Measurements from ENCODE around the gene TEX13A.
"Not testable (repeated sequence)": the region's sequence is repeated elsewhere in the genome, so short reads cannot be mapped to it uniquely, and the experiment has no call there.

The TEX13A gene, protein sequence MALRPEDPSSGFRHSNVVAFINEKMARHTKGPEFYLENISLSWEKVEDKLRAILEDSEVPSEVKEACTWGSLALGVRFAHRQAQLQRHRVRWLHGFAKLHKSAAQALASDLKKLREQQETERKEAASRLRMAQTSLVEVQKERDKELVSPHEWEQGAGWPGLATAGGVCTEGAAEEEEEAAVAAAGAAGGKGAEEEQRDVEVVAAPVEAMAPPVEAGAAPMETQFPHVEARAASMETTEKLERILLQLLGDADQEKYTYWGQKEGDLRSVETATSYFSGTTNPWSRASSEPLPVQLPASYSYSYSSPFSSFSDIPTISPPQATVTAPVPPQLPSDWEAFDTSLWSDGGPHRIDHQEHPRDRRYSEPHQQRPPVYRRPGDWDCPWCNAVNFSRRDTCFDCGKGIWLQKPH

DNA sequence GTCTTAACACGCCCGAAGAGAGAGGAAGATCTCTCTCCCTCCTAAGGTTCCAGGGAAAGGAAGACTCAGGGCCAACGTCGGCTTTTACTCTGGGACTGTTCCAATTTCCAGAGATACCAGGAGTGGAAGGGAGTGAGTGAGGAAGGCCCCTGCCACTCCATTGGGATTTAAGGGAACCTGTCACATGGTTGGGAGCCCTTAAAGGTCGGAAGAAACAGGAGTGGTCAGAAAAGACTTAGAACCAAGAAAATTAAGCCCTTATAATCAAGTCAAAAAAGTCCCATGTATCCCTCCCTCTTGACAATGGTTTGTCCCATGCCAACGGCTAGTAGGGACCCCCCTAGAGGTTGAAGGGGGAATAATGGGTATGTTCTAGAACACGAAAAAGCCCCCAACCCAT, at the start of gene TEX13A:
TSS of gene TEX13A (minus strand) at position 59 of the 400 bp plus-strand sequence. CDS start 297 bp downstream, outside the sequence.
- no peak for DNase-seq

DNA sequence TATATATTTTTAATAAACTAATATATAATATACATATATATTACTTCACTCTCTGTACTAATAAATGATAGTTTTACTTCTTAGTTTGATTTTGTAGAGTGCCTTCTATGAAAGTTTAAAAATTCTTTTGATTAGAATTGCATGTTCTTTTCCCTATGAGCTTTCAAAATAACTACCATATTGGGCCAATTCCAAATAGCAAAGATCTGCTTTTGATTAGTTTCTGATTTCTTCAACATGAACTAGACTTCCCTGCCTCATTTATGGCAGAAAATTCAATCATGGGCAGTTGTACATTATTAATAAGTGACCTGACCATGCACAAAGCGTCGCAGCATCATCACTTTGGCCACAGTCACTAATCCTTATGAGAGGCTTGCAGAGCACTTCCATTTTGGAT, 48.9 kb upstream of the TEX13A start:
- DNase-seq: no peak

DNA sequence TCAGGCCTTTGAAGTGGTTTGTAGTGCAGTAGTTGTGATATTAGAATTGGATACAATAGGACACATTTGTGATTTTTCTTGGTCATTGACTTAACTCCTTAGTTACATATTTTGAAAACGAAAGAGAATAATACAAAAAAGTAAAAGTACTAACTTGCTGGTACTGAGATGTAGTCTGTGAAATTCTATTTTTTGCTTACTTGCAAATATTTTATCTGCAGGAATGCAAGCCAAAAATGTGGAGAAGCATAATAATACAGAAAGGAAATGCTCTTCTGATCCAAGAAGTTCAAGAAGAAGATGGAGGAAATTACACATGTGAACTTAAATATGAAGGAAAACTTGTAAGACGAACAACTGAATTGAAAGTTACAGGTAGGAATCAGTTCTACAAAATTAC, 46.7 kb upstream of the TEX13A start:
- no peak for DNase-seq

DNA sequence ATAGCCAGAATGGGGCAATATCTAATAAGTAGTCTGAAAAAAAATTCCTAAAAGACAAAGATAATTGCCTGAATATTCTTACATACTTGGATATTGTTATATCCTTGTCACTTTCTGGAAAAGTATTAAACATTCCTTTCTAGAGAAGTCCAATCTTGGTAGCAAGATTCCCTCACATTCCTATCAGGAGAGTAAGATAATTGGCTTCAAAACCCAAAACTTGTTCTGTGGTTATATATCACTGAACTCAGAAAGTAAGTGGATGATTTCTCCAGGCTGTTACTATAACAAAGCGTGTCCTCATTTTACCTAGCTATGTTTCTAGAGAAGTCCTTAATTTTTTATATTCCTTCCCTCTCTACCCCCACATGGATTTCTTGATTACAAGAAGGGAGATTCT, 46.0 kb upstream of the TEX13A start:
- DNase-seq: no peak

DNA sequence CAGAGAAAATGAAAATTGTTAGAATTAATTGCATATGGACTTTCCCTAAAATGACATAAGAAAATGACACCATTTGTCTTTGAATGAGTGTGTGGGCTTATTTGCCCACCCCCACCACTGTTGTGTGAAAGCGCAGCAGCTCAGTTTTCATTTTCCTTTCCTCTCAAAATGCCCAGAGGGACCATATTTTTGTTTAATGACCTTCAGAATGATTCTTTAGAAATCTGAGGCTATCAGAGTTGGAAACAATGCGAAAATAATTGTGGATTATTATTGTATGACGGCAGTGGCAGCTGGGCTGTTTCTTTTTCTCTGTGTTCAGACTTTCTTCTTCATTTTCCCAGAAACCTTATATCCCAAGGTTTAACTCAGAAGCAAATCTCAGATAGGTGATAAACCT, 44.6 kb upstream of the TEX13A start:
- no peak for DNase-seq

DNA sequence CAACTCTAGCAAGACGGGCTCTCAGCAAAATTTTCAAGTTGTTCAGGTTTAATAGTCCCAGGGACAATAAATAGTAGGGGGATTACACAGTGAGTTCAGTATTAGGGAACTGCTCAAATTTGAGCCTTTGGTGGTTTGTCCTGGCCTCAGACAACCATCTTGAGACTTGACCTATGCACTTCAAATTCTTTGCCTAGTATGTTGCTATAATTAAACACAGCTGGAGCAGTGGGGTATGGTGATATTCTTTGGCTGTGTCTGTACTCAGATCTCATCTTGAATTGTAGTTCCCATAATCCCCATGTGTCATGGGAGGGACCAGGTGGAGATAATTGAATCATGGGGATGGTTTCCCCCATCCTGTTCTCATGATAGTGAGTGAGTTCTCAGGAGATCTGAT, 43.3 kb upstream of the TEX13A start:
- peak; percentile 6 for DNase-seq

DNA sequence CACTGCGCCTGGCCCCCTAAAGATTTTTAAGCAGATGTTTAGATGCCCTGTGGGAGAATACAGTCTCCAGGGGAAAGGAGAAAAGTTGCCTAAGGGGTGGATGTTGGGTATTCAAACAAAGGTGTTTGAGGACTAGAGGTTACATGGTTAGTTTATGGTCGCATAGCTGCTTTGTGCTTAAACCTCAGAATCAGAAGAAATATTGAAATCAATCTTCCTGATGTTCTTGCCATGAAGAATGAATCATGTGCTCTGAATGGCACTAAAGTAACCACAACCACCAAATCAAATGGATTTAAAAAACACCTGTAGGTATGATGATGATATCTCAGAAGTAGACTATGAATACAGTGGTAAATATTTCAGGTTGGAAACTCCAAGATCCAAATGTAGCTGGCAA, 42.7 kb upstream of the TEX13A start:
- DNase-seq: no peak

DNA sequence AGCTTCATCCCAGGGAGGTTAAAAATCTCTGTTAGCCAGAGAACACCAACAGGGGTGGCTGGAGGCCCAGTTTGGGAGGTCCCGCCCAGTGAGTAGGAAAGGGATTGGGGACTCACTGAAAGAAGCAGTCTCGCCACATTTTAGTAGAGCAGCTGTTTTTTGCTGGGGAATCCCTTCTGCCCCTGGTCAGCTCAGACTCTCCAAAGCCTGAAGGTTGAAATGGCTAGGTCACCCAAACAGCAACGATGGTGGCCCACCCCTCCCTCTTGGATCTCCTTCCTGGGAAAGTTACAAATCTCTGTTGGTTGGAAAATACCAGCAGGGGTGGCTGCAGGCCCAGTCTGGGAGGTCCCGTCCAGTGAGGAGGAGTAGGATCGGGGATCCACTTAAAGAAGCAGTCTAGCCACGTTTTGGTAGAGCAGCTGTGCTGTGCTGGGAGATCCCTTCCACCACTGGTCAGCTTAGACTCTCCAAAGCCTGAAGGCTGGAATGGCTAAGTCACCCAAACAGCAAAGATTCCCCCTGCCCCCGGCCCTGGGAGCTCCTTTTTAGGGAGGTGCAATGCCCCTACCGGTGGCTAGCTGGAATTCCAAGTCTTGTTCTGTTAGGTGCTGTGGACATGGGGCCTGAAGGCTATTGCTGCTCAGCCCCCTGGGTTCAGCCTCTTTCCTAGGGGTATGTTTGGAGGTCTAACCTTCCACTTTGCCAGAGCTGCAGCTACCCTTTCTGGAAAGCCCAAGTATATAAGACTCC, 40.0 kb upstream of the TEX13A start:
- DNase-seq: no peak

DNA sequence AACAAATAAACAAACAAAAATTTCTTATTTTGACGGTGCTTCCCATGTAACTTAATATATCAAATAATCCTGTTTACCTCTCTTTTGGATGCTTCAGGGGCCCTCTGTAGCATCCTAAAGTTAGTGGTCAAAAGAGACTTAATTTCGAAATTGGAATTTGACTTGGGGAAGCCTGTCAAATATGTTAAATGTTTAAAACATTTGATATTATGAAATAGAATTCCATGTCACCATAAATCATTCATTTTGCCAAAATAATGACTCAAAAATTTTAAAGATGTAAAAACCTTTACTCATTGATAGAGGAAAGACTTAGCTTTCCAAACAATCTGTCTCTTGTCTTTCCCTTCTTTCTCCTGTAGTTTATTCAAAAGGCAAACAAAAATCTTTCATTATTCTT, 20.6 kb upstream of the TEX13A start:
- peak; percentile 17 for DNase-seq

DNA sequence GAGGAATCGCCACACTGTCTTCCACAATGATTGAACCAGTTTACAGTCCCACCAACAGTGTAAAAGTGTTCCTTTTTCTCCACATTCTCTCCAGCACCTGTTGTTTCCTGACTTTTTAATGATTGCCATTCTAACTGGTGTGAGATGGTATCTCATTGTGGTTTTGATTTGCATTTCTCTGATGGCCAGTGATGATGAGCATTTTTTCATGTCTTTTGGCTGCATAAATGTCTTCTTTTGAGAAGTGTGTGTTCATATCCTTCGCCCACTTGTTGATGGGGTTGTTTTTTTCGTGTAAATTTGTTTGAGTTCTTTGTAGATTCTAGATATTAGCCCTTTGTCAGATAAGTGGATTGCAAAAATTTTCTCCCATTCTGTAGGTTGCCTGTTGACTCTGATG, 16.9 kb upstream of the TEX13A start:
- DNase-seq: not testable (repeated sequence)

DNA sequence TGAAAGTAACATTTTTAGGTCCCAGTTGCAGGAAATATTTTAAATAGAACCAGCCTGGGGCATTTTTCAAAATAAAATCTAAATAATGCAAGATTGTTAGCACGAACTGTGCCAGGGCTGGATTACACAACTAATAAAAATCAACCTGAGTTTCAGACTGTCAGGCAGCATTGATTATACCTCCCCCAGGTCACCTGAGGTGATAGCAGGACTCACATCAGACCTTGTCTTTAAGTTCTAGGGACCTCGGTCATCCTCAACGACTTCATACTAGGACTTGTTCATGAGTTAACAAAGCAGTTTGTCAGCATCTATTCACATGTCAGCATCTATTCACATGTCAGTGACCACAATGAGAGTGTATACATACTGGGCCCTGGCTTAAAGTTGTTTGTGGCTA, 8.7 kb upstream of the TEX13A start:
- no peak for DNase-seq

DNA sequence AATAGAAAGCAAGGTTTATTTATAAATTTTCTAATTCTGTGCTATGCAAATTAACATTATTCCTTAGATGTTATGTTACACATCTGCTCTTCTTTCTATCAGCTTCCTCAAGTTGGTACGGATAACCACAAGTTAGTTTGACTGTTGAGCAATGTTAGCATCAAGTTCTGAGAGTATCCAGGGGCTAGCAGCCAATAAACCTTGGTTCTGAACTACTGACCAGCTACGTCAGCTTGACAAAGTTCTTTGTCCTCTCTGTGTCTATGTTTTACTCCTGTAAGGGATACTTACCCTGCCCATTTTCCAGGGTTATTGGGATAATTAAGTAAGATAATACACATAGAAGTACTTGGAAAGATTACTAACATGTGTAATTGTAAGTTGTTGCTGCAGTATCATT, 8.1 kb upstream of the TEX13A start:
- no peak for DNase-seq

DNA sequence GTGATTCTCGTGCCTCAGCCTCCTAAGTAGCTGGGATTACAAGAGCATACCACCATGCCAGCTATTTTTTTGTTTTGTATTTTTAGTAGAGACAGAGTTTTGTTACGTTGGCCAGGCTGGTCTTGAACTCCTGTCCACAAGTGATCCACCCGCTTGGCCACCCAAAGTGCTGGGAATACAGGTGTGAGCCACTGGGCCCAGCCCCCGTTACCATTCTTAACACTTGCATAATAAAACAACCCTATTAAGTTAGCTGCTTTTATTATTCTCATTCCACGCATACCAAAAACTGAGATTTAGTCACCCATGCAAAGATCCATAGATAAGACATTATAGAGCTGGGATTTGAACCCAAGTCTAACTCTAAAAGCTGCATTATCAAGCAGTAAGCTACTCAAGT, 6.0 kb upstream of the TEX13A start:
- no peak for DNase-seq

DNA sequence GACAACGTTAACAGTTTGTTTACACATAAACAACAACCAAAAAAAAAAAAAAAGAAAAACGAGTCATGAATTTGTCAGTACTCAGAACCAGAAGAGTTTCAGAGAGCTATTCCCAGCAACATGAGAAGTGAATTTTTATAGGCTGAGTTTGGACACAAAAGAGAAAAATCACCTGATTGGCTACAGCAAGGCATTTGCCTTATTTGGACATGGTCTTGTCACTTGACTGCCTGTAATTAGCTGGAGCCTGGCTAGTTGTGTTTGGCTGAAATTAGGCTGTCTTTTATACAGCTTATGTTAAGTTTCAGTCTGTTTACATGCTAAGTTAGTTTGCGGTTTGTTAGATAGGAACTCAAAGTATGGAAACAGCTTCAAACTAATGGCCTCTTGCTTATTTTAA, 880 bp upstream of the TEX13A start:
- DNase-seq: no peak

DNA sequence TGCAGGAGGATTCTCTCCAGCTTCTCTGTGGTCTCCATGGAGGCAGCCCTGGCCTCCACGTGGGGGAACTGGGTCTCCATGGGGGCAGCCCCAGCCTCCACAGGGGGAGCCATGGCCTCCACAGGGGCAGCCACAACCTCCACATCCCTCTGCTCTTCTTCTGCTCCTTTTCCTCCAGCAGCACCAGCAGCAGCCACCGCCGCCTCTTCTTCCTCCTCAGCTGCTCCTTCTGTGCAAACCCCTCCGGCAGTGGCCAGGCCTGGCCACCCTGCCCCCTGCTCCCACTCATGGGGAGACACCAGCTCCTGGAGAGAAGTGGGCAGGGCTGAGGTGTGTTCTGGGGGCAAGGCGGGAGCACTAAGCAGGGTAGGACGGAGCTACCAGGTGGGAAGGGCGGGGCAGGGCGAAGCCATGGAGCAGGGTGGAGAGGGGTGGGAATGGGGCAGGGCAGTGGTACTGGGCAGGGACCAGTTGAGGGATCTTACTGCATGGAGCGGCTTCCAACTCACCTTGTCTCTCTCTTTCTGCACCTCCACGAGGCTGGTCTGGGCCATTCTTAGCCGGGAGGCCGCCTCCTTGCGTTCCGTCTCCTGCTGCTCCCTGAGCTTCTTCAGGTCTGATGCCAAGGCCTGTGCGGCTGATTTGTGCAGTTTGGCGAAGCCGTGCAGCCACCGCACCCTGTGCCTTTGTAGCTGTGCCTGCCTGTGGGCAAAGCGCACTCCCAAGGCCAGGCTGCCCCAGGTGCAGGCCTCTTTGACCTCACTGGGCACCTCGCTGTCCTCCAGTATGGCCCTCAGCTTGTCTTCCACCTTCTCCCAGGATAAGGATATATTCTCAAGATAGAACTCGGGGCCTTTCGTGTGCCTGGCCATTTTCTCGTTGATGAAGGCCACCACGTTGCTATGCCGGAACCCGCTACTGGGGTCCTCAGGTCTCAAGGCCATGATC, 766 bp downstream of the TEX13A start:
- no peak for DNase-seq

DNA sequence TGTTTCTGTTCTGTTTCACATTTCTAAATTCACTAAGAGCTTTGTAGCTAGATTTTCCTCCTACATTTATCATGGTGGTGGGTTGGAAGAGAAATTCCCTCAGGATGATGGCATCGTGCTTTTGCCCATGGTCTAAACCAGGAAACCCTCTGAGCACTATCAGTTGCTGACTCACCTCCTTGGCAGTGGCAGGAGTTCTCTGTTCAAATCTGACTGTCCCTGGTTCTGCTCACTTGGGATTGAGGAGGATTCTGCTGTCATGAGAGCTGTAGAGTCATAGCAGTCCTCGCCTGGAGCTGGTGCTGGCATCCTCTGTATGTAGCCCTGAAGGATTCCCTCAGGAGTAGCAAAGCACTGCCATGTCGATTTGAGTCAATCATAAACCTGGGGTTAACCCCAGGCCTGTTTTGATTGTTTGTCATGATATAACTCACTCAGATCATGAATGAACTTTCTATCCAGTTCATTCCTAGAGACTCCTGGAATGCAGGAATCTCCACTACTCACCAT, 9.4 kb downstream of the TEX13A start:
- no peak for DNase-seq

DNA sequence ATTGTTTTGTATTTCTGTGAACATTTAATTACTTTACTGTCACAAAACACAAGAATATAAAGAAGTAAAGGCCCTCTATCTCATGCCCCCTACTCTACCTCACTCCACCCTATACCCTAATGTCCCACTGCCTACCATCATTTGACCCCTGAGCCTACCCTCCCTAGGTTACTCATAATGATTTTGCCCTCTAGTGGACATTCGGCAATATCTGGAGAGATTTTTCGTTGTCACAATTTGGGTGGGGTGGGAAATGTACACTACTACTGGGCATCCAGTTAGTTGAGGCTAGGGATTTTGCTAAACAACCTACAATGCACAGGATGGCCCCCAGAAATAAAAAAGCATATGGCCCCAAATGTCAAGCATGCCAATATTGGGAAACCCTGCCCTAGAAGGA, 10.2 kb downstream of the TEX13A start:
- DNase-seq: no peak

DNA sequence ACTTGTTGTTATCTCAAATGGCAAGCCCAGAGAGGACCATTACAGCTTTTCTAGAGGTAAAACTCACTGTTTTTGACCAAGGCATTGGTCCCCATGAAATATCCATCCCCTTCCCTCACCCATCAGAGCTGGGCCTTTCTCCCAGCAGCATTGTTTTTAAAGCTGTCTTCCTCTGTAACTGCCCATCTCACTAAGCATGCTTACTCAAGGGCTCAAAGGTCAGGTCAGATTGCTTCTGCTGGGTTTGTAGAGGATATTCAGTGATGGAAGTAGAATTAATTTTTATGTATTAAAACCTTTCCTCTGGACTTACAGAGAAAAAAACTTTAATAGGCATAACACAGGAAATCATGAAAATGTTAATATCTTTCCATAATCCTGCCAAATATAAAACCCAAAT, 11.1 kb downstream of the TEX13A start:
- DNase-seq: no peak

DNA sequence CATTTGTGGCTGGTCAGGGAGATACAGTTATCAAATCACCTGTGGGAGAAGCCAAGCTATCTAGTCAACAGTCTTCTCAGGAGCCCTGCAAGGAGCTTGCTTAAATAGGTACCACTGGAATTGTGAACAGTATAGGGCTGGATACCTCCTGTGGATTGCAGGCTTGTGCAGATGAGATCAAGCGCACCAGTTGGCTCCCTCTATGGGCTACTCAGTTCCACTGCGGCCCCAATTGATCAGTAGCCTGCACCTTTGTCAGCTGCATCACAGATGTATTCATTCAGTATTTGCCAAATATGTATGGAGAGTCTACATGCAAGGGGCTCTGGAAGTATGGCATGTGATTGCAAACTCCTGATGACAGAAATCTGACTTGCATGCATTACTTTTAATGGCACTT, 28.6 kb downstream of the TEX13A start:
- DNase-seq: peak; percentile 26

DNA sequence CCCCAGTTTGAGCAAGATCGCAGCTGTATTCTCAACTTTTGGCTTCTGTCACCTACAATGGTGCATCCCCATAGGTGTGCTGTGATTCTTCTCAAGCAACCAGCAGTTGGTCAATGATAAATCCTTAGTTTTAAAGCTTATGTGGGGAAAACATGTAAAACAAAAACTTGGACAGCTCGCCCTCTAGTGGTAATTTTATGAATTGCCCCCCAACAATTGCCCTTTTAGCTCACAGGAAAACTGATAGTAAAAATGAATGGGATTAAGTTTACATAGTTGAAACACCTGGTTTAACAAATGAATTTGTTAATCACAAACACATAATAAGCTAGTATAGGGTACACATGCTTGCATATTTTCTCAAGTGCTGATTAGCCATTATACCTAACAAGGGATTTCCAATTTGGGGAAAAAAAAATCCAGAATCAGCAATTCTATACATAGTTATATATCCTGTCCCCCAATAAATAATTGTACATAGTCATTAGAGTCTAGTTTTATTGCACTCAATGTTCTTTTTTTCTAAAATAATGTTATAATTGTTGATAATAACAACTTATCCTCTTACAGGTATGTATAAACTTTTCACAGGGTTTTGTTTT, 30.1 kb downstream of the TEX13A start:
- DNase-seq: peak; percentile 3

DNA sequence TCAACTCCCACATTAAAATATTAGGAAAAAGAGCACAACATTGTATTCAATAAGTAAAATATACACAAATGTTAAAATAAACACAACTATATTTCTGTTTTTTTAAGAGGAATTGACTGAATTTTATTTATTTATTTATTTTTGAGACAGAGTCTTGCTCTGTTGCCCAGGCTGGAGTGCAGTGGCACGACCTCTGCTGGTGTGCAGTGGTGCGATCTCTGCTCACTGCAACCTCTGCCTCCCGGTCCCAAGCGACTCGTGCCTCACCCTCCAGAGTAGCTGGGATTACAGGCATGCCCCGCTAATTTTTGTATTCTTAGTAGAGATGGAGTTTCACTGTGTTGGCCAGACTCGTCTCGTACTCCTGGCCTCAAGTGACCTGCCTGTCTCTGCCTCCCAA, 31.4 kb downstream of the TEX13A start:
- DNase-seq: no peak

DNA sequence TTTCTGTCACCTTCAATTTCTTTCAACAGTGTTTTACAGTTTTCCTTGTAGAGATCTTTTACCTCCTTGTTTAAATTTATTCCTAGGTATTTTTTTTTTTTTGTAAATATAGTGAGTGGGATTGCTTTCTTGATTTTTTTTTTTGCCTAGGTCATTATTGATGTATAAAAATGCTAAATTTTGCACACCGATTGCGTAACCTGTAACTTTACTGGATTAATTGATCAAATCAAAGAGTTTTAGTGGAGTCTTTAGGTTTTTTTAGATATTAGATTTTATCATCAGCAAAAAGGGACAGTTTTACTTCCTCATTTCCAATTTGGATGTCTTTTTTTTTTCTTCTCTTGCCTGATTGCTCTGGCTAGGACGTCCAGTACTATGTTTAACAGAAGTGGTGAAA, 40.9 kb downstream of the TEX13A start:
- no peak for DNase-seq

DNA sequence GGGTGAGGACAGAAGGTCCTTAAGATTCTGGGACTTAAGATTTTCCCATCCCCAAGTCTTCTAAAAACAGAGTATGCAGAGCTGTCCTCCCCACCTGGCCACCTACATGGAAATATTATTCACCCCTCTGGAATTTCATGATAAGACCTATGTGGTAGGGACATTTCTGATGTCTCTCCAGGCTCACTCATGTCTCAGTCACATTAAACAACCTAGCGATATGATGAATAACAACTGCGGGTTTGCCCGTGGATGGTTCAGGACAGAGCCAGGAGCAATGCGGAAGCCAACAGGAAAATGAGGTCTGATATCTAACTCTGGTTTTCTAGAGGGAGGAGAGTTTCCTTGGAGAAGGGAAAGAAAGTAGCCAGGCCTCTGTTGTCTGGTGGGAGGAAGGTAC, 47.4 kb downstream of the TEX13A start:
- DNase-seq: no peak
